Chondrocyte (in vitro differentiated cells): ENCODE measurements around the gene STK38L. TPM values are rescaled to one million over a fixed set of nuclear protein-coding genes. Genes with fewer than 3 reads are reported as not detected.

ENCODE experiments used
- DNase-seq: peaks from one replicate; pipeline ENCODE4 v3.0.0; 2021; ENCODE audit warnings: mixed read lengths, low spot score
- H3K27ac Mint-ChIP-seq: one replicate; pipeline ENCODE4 v1.8.0; 2021; ENCODE audit warnings: mild to moderate bottlenecking, moderate library complexity, mixed read lengths; ENCODE audit not compliant: unreplicated experiment
- H3K27me3 Mint-ChIP-seq: 2 replicates; pipeline ENCODE4 v1.8.0; 2021; ENCODE audit warnings: low read depth, mixed read lengths
- H3K36me3 Mint-ChIP-seq: 2 replicates; pipeline ENCODE4 v1.8.0; 2021; ENCODE audit warnings: low read depth, mixed read lengths
- H3K4me1 Mint-ChIP-seq: 2 replicates; pipeline ENCODE4 v1.8.0; 2021; ENCODE audit warnings: low read depth, mild to moderate bottlenecking, mixed read lengths
- H3K4me3 Mint-ChIP-seq: one replicate; pipeline ENCODE4 v1.8.0; 2021; ENCODE audit warnings: mild to moderate bottlenecking, moderate library complexity, mixed read lengths; ENCODE audit not compliant: unreplicated experiment
- H3K9me3 Mint-ChIP-seq: 2 replicates; pipeline ENCODE4 v1.8.0; 2021; ENCODE audit warnings: low read depth, mixed read lengths
- CTCF ChIP-seq: fragments of 200-600 bp; sonication (generic); IDR thresholded peaks from 2 replicates; pipeline ENCODE4 v1.5.0; 2021; ENCODE audit warnings: antibody characterized with exemption, mild to moderate bottlenecking, moderate library complexity
- total RNA-seq: library from RNA; stranded (reverse); gene quantifications from 3 replicates; pipeline ENCODE4 v1.2.1, GENCODE V29; 2021

STK38L gene
- total RNA-seq, 1 donor from 2014 or later, result 219 TPM

DNA sequence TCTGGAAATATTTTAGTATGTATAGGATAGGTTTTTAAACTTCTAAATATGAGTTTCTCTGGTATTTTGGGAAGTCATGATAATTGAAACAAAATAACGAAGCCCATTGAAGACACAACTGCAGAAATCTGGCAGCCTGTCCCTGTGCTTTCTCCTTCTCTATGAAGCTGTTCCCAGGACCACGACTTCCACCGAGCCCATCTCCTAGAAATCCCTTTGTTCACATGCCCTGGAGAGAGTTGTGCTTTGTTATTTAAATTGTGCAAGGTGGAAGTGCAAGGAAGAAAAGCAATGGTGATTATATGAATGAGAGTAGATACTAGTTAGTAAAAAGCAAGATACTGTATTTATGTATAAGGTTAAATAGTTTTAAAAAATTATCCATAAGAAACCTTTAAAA is 32.2 kb downstream of the STK38L start:
- DNase-seq, result no peak
- no peak overlapping the region for H3K4me3 Mint-ChIP-seq
- peaks cover 10% of the 10 kb centered on the region for H3K36me3 Mint-ChIP-seq
- TF ChIP-seq CTCF, result no peak
- H3K27me3 Mint-ChIP-seq, result no peaks in the 10 kb centered on the region
- peak overlapping the region; percentile 72 for H3K27ac Mint-ChIP-seq
- peaks cover 91% of the 10 kb centered on the region for H3K4me1 Mint-ChIP-seq
- no peaks in the 10 kb centered on the region for H3K9me3 Mint-ChIP-seq

GRCh38 chr12:27277846-27278260 is 33.8 kb downstream of the STK38L start:
- H3K27ac Mint-ChIP-seq, result peak overlapping the region; percentile 42
- H3K4me1 Mint-ChIP-seq, result peaks cover 92% of the 10 kb centered on the region
- DNase-seq, result no peak
- H3K9me3 Mint-ChIP-seq, result no peaks in the 10 kb centered on the region
- TF ChIP-seq CTCF, result no peak
- no peak overlapping the region for H3K4me3 Mint-ChIP-seq
- H3K27me3 Mint-ChIP-seq, result no peaks in the 10 kb centered on the region
- peaks cover 9% of the 10 kb centered on the region for H3K36me3 Mint-ChIP-seq

- Mint-ChIP-seq H3K4me1 (peaks cover 91% of the 10 kb centered on the region), H3K36me3 (peaks cover 4% of the 10 kb centered on the region), H3K9me3 (no peaks in the 10 kb centered on the region), H3K27ac (peak overlapping the region; percentile 73), H3K27me3 (no peaks in the 10 kb centered on the region), H3K4me3 (no peak overlapping the region)
- DNase-seq, result no peak
- TF ChIP-seq CTCF, result no peak
These were observed 35.7 kb downstream of the STK38L start for GRCh38 chr12:27279826-27280225.

DNA sequence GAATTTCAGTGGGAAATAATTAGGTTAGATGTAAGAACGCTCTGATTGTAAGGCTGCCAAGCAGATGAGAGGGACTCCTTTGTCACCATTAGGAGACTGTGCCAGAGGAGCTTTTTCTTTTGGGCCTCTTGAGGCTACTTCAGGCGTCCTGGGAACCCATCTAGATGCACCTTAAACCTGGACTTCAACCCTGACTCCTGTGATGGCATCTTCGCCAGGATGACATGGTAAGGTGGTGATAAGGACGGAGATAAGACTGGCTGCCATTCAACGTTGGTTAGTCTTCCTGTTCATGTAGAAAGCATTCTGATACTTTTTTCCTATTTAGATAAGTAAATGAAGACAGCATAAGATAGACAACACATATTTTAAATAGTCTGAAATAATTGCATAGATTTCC is 36.3 kb downstream of the STK38L start:
- no peak for DNase-seq
- TF ChIP-seq CTCF, result no peak
- Mint-ChIP-seq H3K9me3 (no peaks in the 10 kb centered on the region), H3K27ac (peak overlapping the region; percentile 73), H3K4me3 (no peak overlapping the region), H3K27me3 (no peaks in the 10 kb centered on the region), H3K36me3 (peaks cover 2% of the 10 kb centered on the region), H3K4me1 (peaks cover 89% of the 10 kb centered on the region)

DNA sequence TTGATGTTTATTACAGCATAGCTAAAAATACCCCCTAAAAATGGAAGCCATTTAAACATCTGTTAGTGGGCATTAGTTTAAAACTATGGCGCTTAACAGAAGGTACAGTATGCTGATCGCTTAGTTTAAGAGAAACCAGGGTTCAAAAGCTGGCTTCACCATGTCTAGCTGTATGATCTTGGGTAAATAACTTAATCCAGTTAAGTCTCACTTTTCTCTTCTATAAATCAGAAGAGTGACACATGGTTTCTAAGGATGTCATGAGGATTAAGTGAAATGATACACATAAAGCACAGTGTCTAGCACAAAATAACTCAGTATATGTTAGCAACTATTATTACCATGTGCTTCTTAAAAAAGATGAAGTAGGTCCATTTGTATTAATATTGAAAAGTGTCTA is 38.7 kb downstream of the STK38L start:
- Mint-ChIP-seq H3K9me3 (no peaks in the 10 kb centered on the region), H3K27ac (peak overlapping the region; percentile 36), H3K36me3 (peaks cover 5% of the 10 kb centered on the region), H3K4me1 (peaks cover 90% of the 10 kb centered on the region), H3K4me3 (no peak overlapping the region), H3K27me3 (no peaks in the 10 kb centered on the region)
- no peak for DNase-seq
- no peak for TF ChIP-seq CTCF
